HG03575 (cell line): Measurements from ENCODE around the gene RGS11.

Experiments used
- ATAC-seq: cut with Tn5 transposase; IDR thresholded peaks from one replicate; pipeline ENCODE4 v1.9.1; 2021; ENCODE audit not compliant: unreplicated experiment, insufficient number of reproducible peaks, low FRiP score; ENCODE audit errors: extremely low read depth

Gene RGS11

GRCh38 chr16:275786-276232, at the start of gene RGS11:
Gene RGS11, minus strand, starts transcription at chr16:275944. Its CDS starts 33 bp downstream, at chr16:275911.
- no peak for ATAC-seq

GRCh38 chr16:324451-325334, 48.9 kb upstream of the RGS11 start:
- no peak for ATAC-seq

- no peak for ATAC-seq
These were observed 48.4 kb upstream of the RGS11 start for GRCh38 chr16:324201-324450.

- ATAC-seq = no peak
These were observed 46.9 kb upstream of the RGS11 start for GRCh38 chr16:322476-323143.

- no peak for ATAC-seq
These were observed 45.8 kb upstream of the RGS11 start for GRCh38 chr16:321532-321931.

- no peak for ATAC-seq
These were observed 44.5 kb upstream of the RGS11 start for GRCh38 chr16:320206-320605.

GRCh38 chr16:318628-319027, 42.9 kb upstream of the RGS11 start:
- no peak for ATAC-seq

- no peak for ATAC-seq
These were observed 41.8 kb upstream of the RGS11 start for GRCh38 chr16:317583-317982.

GRCh38 chr16:316741-317464, 41.2 kb upstream of the RGS11 start:
- no peak for ATAC-seq

GRCh38 chr16:314795-315299, 39.1 kb upstream of the RGS11 start:
- no peak for ATAC-seq

GRCh38 chr16:314351-314750, 38.6 kb upstream of the RGS11 start:
- ATAC-seq = no peak

- no peak for ATAC-seq
These were observed 36.0 kb upstream of the RGS11 start for GRCh38 chr16:311725-312124.

GRCh38 chr16:309476-309875, 33.7 kb upstream of the RGS11 start:
- no peak for ATAC-seq

GRCh38 chr16:307691-308312, 32.1 kb upstream of the RGS11 start:
- ATAC-seq = no peak

- ATAC-seq = no peak
These were observed 31.2 kb upstream of the RGS11 start for GRCh38 chr16:306911-307370.

- no peak for ATAC-seq
These were observed 30.3 kb upstream of the RGS11 start for GRCh38 chr16:305916-306626.

GRCh38 chr16:303760-304505, 28.2 kb upstream of the RGS11 start:
- ATAC-seq = no peak

- no peak for ATAC-seq
These were observed 26.2 kb upstream of the RGS11 start for GRCh38 chr16:301950-302349.
